HG03571 (cell line): ENCODE results near the gene RGS10.
"Not testable (repeated sequence)": the region's sequence is repeated elsewhere in the genome, so short reads cannot be mapped to it uniquely, and the experiment has no call there.

Experiments
- ATAC-seq: cut with Tn5 transposase; IDR thresholded peaks from one replicate; pipeline ENCODE4 v1.9.1; 2021; ENCODE audit not compliant: unreplicated experiment

The RGS10 gene

DNA sequence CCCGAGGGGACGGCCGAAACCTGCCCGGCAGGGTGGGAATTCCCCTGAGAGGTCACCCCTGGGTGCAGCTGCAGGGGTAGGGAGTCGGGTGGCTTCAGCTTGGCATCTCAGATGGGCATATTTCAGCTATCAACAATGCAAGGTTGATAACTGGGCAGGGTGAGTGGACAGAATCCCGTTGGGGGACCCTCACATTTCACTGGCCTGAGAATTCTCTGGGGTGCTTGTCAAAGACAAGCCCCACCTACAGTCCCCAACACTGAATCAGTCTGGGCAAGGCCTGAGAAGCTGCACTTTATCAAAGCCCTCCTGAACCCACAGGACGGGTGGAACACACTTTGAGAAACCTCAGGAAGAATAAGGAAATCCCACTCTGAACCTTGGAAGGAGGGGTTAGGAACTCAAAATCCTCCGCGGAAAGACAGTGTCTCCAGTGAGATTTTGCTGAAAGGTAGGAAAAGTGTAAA is 3.1 kb downstream of the RGS10 start:
- no peak for ATAC-seq

DNA sequence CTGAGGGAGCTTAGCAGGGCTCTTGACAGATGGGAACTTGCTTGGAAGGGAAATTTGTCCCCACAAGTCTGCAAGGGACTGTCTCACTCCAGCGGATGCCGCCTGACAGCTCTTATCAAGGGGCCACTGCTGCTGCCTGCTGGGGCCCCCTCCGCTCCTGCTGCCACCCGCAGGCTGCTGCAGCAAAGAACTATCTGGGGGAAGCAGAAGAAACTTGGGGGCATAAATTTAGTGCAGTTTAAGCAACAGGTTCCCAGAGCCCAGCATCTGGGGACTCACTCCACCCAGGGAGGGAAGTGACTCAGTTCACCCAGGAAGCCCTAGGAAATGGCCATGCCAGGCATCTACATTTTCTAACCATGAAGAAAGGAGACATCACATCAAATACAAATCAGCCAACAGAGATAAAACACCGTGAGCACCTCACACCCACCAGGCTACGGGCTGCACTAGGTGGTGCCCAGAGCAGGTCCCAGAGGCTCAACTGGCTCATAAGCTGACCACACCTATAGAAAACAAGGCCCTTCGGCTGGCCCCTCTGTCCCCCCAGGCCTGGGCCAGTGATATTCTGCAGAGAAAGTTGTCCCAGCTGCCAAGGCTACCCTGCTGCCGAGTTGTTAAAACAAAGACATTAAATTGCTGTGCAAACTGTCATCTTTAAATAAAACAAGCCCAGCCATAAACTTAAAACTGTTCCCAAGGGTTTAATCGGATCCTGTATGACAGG is 3.7 kb downstream of the RGS10 start:
- no peak for ATAC-seq

DNA sequence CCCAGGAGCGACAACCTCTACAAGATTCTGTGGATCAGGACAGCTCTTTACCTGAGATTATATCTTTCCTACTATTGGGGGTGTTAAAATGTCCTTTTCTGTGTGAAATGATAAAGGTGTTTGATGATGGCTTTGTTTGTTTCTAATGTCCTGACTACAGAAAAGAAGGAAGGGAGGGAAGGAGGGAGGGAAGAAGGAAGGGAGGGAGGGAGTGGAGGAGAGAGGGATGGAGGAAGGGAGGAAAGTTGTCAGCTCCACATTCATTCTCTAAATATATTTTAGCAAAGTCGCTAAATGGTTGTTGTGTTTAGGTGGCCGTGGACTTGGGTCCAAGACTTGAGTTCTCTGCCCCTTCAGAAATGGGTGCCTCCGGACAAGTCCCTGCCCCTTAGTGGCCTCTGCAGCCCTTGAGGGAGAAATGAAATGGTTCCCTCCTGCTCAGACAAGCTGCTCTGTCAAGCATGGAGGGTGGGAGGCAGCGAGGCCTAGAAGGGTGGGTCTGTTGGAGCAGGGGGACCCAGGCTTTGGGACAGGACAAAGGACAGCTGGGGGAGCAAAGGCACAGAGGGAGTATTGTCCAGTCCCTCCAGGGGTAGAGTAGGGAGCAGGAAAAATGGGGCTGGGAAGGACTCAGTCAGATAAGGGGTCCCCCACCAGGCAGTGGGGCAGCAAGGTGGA is 4.4 kb downstream of the RGS10 start:
- ATAC-seq = no peak

DNA sequence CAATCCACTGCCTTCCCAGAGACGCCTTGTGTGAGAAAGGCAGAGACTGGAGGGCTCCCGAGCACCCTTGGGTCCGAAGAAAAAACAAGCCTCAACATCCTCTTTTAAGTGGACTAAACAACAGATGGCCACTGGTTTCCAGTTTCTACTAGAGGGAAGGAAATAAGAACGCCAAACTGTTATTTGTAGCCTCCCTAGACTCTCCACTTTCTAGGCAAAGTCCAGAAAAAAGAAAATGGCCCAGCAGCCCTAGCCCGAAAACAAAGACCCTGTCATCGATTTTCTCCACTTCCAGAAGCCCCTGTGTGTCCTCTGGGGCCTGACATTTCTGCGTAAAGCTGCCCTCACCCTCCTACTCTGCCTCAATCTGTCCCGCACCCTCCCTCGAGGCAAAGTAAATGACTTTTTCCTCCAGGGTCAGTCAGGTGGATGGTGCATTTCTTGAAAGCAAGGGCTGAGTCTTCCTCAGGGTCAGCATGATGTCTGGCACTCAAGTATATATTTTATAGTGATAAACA is 6.0 kb downstream of the RGS10 start:
- no peak for ATAC-seq

DNA sequence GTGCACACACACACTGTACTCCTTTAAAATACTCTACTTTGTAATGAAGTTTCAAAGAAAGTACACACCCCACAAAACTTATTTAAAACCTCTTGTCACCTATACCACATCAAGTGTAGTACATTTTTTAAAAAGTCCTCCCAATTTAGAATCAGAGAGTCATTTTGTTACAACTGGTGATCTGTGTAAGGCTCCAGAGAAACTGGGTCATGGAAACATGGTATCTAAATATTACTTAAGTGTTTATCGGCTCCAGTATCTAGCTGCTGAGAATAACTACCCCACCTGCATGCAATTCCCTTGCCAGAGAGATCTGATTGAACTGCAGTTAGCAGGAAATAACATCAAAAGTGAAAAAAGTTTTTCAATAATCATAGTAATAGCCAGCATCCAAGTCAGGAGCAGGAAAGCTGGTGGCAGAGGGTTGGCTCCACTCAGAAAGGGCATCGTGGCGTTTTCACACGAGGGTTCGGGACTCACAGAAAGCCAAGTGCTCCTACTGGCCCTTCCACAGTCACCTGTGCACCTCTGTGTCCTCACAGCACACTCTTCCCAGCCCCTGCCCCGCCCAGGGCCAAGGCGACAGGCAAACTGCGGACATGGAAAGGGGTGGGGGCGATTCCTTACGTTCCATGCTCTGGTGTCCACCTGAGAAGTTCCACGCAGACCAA is 6.5 kb downstream of the RGS10 start:
- no peak for ATAC-seq

DNA sequence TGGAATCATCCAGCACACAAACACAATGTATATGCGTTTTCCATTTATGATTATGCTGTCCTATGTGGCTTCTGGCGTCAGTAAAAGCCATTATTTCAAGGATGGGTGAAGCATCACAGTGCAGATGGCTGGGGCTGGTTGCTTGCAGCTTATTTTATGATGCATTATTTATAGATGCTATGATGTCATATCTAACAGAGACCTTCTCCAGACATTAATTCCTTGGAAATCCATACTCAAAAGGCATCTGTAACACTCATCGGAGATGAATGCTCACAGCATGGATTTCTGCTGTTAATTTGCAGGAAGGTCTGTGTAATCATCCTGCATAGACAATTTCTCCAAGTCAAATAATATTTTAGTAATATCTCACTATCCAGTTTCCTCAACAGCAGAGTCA is 7.2 kb downstream of the RGS10 start:
- no peak for ATAC-seq

DNA sequence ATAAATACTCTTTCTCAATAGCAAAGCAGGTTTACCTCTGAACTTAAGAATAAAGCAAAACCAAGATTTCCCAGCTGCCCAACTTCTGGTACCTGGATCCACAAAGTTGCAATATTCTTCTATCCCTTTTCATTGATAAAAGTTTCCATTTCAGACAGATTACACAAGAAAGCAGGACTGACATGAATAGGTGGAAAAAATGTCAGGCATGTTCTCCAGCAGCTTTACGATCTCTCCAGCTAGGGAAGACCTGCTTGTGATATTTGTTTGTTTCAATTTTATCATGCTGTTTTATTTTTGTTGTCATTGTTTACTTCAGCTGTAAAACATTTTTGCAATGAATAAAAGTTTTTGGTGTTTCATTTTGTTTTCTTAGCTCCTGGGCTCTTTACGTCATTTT is 9.0 kb downstream of the RGS10 start:
- ATAC-seq = no peak

DNA sequence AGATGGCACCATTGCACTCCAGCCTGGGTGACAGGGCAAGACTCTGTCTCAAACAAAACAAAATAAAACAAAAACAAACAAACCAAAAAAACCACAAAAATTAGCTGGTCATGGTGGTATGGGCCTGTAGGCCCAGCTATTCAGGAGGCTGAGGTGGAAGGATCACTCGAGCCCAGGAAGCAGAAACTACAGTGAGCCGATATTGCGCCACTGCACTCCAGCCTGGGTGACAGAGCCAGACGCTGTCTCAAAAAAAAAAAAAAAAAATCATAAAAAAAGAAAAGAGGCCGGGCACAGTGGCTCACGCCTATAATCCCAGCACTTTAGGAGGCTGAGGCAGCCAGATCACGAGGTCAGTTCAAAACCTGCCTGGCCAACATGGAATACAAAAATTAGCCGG is 9.7 kb downstream of the RGS10 start:
- not testable (repeated sequence) for ATAC-seq

DNA sequence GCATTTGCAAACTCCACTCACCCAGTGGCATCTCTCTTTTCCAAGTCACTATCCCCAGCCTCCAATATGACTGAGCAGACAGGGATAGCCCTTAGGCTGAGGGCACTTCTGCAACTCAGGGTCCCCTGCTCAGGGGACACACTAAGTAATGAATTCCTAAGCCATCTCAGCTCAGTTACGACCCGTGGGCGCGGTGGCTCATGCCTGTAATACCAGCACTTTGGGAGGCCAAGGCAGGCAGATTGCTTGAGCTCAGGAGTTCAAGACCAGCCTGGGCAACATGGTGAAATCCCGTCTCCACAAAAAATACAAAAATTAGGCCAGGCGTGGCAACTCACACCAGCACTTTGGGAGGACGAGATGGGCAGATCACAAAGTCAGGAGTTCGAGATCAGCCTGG is 10.3 kb downstream of the RGS10 start:
- not testable (repeated sequence) for ATAC-seq

DNA sequence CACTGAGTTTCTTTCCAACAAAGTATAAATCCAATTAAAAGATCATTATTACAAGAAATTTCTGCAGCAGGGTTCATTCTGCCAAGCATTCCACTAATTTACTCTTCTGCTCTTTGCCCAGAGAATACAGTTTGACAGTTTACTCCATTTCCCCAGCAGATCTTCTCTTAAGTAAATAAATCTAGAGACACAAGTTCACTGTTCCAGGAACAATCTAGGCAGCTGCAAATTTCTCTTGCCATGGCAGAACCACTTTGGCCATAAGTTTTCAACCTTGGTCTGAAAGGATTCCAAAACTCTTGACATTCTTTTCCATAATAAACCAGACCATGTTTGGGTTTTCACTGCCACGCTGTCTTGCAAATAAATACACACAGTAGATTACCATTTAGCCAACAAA is 11.5 kb downstream of the RGS10 start:
- ATAC-seq = no peak

DNA sequence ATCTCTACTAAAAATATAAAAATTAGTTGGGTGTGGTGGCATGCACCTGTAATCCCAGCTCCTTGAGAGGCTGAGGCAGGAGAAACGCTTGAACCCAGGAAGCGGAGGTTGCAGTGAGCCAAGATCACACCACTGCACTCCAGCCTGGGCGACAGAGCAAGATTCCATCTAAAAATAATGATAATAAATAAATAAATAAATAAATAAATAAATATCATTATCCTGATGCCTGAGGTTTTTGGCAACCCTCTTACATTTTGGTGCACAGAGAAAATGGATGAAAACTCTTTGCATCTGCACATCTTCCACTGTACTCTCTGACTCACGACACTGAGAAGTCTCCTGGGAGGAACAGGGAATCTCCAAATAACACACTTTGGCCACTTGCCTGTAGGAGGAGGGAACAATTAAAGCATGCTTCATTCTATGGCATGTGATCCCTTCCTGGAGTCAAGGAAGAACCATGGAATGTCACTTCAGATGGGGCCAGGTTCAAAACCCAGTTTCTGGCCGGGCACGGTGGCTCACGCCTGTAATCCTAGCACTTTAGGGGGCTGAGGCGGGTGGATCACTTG is 13.8 kb downstream of the RGS10 start:
- ATAC-seq = not testable (repeated sequence)

DNA sequence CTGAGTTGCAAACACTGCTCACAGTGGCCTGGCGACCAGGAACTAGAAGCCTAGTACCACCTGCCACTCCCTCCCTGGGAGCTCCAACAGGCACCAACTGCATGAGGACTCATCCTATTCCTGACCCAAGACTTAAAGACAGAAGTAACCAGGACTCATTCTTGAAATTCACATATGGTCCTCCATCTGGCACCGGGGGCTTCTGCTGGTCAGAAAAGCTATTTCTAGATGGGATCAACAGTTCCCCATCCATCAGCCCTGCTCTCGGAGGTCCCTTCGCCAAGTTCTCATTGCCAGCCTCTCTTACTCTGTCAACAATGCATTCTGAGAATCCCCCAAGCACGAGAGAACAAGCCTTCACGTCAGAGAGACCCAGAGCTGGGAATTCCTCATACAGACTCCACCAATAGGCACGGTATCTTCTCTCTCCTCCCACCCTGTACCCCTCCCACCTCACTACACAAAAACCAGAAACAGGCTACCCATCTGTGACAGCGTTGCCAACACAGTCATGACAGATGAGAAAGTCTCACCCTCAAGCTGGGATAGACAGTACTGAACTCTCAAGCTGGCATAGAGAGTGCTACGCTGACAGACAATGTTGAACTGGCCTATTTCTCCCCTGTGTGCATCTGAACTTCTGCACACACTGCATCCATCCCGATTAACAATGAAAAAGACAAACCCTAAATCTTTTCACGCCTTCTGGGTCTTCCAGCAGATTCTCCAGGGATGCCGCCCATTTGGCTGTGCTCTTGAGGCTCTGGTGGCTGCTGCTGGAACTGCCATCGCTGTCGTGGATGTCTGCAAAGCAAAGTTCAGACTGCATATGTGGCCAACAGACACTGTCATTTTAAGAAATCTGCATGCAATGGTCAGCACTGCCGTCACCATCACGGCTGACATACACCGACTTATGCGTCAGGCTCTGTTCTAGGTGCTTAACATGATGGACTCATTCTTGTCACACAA is 15.6 kb downstream of the RGS10 start:
- ATAC-seq = no peak

DNA sequence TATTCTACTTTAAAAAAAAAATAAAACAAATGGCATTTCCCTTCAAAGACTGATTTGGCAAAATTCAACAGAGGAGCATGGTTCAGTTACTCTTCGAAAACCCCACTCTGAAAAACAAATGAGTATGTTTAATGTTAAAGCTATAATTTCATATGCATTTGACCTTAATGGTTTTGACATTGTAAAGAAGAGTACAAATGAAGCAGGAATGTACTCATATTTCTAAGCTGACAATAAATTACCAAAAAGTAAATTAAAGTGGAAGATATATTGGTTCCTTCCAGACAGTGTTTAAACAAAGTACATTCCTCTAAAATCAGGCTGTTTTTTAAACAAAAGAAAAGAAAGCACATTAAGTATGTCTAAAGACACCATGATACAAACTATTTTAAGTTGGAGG is 16.4 kb downstream of the RGS10 start:
- no peak for ATAC-seq

DNA sequence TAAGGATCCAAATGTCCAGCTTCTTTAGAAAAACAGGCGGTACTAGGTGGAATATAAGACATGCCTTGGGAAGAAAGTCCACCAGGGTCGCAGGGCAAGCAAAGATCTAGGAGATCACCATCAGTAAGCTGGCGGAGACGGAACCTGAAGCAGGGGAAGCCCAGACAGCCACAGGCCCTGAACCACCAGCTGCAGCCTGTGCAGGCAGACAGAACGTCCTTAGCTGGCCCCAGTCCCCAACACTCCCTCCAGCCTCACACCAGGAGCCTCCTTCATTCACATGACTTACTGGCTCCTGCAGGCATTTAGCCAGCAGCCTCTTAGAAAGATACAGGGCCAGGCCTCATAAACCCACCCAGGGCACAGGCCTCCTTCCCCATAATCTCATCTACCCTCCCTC is 17.4 kb downstream of the RGS10 start:
- ATAC-seq = no peak

DNA sequence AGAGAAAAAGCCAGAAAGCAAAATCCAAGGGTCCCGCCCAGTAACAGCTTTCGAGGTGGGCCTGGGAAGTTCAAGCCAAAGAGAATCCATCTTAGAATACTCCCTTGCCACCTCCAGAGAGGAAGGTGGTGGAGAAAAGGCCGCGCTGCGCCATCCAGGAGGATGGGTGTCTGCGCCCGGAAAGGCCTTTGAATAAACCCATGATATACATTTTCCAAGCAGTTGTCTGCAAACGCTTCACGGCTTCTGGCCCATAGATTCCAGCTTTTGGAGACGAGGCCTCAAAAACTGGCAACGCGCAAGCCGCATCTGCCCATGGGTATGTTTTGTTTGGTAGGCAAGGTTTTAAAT is 17.8 kb downstream of the RGS10 start:
- ATAC-seq = no peak

DNA sequence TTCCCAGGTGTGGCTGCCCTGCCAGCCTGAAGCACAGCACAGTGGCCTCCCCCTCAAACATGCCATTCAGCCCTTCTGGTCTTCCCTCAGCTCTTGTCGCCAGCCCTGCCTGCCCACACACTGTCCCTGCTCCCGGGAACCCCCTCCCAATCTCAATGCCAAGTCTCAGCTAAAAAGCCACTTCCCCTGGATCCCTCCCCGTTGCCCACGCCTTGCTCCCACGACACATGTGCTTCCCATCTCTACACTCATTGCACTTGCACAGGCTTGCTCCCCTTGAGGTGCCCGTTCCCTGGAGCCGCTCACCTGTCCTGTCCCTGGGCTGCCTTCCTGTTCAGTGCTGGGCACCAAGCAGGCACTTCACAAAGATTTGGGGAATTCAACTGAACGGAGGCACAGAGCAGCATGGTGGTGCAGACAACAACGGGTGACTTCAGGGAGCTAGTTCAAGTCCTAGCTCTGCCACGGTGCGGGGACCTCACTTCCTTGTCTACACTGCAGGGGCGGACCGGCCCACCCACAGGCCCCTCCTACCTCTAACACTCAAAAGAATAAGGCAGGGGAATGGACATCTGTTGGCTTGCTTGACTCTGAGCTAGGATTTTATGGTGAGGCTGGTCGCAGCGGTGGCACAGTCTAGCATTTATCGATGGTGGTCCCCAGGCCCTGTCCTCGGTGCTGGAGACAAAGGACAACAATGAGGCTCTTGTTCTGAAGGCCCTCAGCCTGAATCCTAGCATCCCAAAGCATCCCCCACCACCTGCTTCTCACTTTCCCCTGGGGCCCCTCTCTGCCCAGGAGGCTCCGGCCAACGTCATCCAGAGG is 18.4 kb downstream of the RGS10 start:
- ATAC-seq = no peak

DNA sequence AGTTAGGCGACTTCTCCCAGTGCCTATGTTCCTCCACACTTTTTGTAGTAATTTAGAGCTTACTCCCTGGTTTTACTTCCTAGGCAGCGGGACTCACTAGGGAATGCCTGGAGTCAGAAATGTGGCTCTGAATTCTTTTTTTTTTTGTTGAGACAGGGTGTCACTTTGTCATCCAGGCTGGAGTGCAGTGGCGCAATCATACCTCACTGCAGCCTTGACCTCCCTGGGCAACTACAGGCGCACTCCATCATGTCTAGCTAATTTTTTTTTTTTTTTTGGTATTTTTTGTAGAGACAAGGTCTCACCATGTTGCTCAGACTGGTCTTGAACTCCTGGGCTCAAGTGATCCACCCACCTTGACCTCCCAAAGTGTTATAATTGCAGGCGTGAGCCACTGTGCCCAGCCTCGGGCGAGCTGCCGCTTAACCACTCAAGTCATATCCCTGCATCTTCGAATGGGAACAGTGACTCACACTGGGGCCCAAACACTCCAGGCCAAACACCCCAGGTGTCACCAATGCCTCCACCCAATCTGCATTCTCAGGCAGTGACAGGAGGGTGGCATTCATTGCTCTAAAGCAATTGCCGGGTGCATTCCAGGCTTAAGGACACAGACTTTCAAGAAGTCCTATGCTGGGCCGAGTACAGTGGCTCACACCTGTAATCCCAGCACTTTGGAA is 19.6 kb downstream of the RGS10 start:
- no peak for ATAC-seq

DNA sequence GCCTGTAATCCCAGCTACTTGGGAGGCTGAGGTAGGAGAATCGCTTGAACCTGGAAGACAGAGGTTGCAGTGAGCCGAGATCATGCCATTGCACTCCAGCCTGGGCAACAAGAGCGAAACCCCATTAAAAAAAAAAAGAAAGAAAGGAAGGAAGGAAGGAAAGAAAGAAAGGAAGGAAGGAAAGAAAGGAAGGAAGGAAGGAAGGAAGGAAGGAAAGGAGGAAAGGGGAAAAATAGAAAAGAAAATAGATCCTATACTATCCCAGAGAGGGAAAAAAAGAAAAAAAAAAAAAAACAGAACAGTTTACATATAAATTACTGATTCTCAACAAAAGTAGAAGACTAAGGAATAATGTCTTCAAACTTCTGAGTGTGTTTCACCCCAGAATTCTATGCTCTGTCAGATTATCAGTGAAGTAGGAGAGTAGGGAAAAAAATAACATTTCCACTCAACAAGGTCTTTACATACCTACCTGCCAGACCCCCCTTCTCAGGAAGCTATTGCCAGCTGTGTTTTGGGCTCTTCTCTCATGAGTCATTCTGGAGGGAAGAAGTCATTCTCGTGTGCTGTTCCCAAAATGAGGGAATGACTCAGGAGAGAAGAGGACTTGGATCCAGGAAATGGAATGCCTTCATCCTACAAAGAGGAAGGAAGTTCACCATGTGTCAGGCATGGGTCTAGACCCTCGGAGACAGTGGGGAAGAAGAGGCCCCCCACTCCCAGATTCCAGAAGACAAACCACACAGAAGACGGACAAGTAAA is 20.9 kb downstream of the RGS10 start:
- ATAC-seq = no peak
